Activated CD8-positive, alpha-beta T cell treated with anti-CD3 and anti-CD28 coated beads for 36 hours (primary cell): Measurements from ENCODE around the gene SIGLEC8. TPM values are rescaled to one million over a fixed set of nuclear protein-coding genes. Genes with fewer than 3 reads are reported as not detected.

Source experiments
- ATAC-seq: fragments of 200-7000 bp; cut with Tn5 transposase; one replicate; pipeline ENCODE4 v1.10.0; 2021; ENCODE audit warnings: mild to moderate bottlenecking, moderate library complexity
- CTCF ChIA-PET: fragments of 350-600 bp; sonication (Branson Sonifier 250); formaldehyde crosslinking; loops from one replicate; lab custom pipeline; 2021; ENCODE audit warnings: antibody characterized with exemption; lab: Charles Lee
- POLR2A ChIA-PET: fragments of 350-600 bp; sonication (Branson Sonifier 250); formaldehyde crosslinking; loops from one replicate; lab custom pipeline; 2021; ENCODE audit warnings: antibody characterized with exemption; lab: Charles Lee
- DNase-seq: peaks from one replicate; pipeline ENCODE4 v3.0.0-alpha.2; 2020
- H3K27ac Mint-ChIP-seq: one replicate; pipeline ENCODE4 v1.8.0; 2021; ENCODE audit warnings: mild to moderate bottlenecking, mixed read lengths
- H3K27me3 Mint-ChIP-seq: one replicate; pipeline ENCODE4 v1.8.0; 2021; ENCODE audit warnings: mixed read lengths
- H3K36me3 Mint-ChIP-seq: one replicate; pipeline ENCODE4 v1.8.0; 2021; ENCODE audit warnings: low read depth, mixed read lengths
- H3K4me1 Mint-ChIP-seq: one replicate; pipeline ENCODE4 v1.8.0; 2021; ENCODE audit warnings: low read depth, mixed read lengths
- H3K4me3 Mint-ChIP-seq: one replicate; pipeline ENCODE4 v1.8.0; 2021; ENCODE audit warnings: mild to moderate bottlenecking, moderate library complexity, mixed read lengths
- H3K9me3 Mint-ChIP-seq: one replicate; pipeline ENCODE4 v1.8.0; 2021; ENCODE audit warnings: mixed read lengths
- CTCF ChIP-seq: fragments of 200-600 bp; IDR thresholded peaks from one replicate; pipeline ENCODE4 v1.8.0; 2022; ENCODE audit warnings: antibody characterized with exemption, mild to moderate bottlenecking
- intact Hi-C: fragments of 100-400 bp; cut with micrococcal nuclease; formaldehyde crosslinking; loops from one replicate; pipeline ENCODE4 v1.10.0; 2022
- total RNA-seq, 2 experiments: library from RNA; stranded (reverse); gene quantifications; one replicate each; pipeline ENCODE4 v1.2.3, GENCODE V29; 2021

The SIGLEC8 gene
- total RNA-seq, 2 experiments from 2014 or later, result not detected

- TF ChIP-seq CTCF, result no peak
- intact Hi-C loops, result loop anchor here (5.0 kb wide), 1 partner anchor 181 kb away; no protein-coding TSS in a partner anchor
- no peaks in the 10 kb centered on the region for H3K36me3 Mint-ChIP-seq
- H3K4me1 Mint-ChIP-seq, result peaks cover 40% of the 10 kb centered on the region
- ATAC-seq, result no peak
- no peak overlapping the region for H3K27ac Mint-ChIP-seq
- POLR2A ChIA-PET, result interaction anchor here (0.6 kb wide), 2 partner anchors 164 to 565 kb away, joined by 3 read pairs; partner anchors contain the start of gene KLK4
- CTCF ChIA-PET, result interaction anchor here (3.8 to 6.9 kb wide), 2 partner anchors 39 to 182 kb away, joined by 82 to 114 read pairs; no protein-coding TSS in a partner anchor
- H3K27me3 Mint-ChIP-seq, result peaks cover 4% of the 10 kb centered on the region
- no peak overlapping the region for H3K4me3 Mint-ChIP-seq
- peaks cover 2% of the 10 kb centered on the region for H3K9me3 Mint-ChIP-seq
- no peak for DNase-seq
Measured at GRCh38 chr19:51476164-51476563, 17.9 kb upstream of the SIGLEC8 start.

- H3K36me3 Mint-ChIP-seq, result no peaks in the 10 kb centered on the region
- ChIA-PET CTCF (interaction anchor here (0.6 to 6.9 kb wide), 58 partner anchors 9 to 305 kb away, joined by 3 to 114 read pairs (median 4); partner anchors contain the start of genes CLDND2 and VSIG10L), POLR2A (interaction anchor here (0.6 to 1.3 kb wide), 3 partner anchors 13 to 41 kb away, joined by 3 read pairs; no protein-coding TSS in a partner anchor)
- H3K4me3 Mint-ChIP-seq, result no peak overlapping the region
- peaks cover 18% of the 10 kb centered on the region for H3K4me1 Mint-ChIP-seq
- no peaks in the 10 kb centered on the region for H3K9me3 Mint-ChIP-seq
- H3K27me3 Mint-ChIP-seq, result peaks cover 8% of the 10 kb centered on the region
- peak; percentile 93 for ATAC-seq
- TF ChIP-seq CTCF, result peak; percentile 96
- no peak overlapping the region for H3K27ac Mint-ChIP-seq
- intact Hi-C loops, result loop anchor here (5.0 kb wide), 1 partner anchor 39 kb away; no protein-coding TSS in a partner anchor
- DNase-seq, result peak; percentile 95
Measured at GRCh38 chr19:51473009-51473707, 14.9 kb upstream of the SIGLEC8 start.

- DNase-seq (no peak), ATAC-seq (peak; percentile 27)
- H3K36me3 Mint-ChIP-seq, result no peaks in the 10 kb centered on the region
- POLR2A ChIA-PET, result interaction anchor here (1.3 kb wide), 1 partner anchor 41 kb away, joined by 3 read pairs; no protein-coding TSS in a partner anchor
- no peak overlapping the region for H3K4me3 Mint-ChIP-seq
- no peak overlapping the region for H3K27ac Mint-ChIP-seq
- no peak for TF ChIP-seq CTCF
- peaks cover 11% of the 10 kb centered on the region for H3K27me3 Mint-ChIP-seq
- peaks cover 24% of the 10 kb centered on the region for H3K4me1 Mint-ChIP-seq
- no peaks in the 10 kb centered on the region for H3K9me3 Mint-ChIP-seq
- intact Hi-C loops, result loop anchor here (5.0 kb wide), 1 partner anchor 40 kb away; no protein-coding TSS in a partner anchor
- CTCF ChIA-PET, result interaction anchor here (0.6 to 6.9 kb wide), 49 partner anchors 9 to 306 kb away, joined by 3 to 114 read pairs (median 4); partner anchors contain the start of genes CLDND2 and VSIG10L
Measured at GRCh38 chr19:51472607-51473006, 14.4 kb upstream of the SIGLEC8 start.

GRCh38 chr19:51471527-51471926 lies 13.3 kb upstream of the SIGLEC8 start:
- ChIA-PET POLR2A (no interaction called here), CTCF (interaction anchor here (0.7 to 6.9 kb wide), 10 partner anchors 10 to 754 kb away, joined by 3 to 114 read pairs (median 4); no protein-coding TSS in a partner anchor)
- no peak for ATAC-seq
- no peak for DNase-seq
- no peaks in the 10 kb centered on the region for H3K36me3 Mint-ChIP-seq
- peaks cover 28% of the 10 kb centered on the region for H3K4me1 Mint-ChIP-seq
- intact Hi-C loops, result loop anchor here (5.0 kb wide), 1 partner anchor 41 kb away; no protein-coding TSS in a partner anchor
- H3K9me3 Mint-ChIP-seq, result no peaks in the 10 kb centered on the region
- no peak for TF ChIP-seq CTCF
- H3K27ac Mint-ChIP-seq, result no peak overlapping the region
- peaks cover 21% of the 10 kb centered on the region for H3K27me3 Mint-ChIP-seq
- no peak overlapping the region for H3K4me3 Mint-ChIP-seq
